Spleen (tissue), 11 donors: Measurements from ENCODE around the gene NPTN. TPM values are rescaled to one million over a fixed set of nuclear protein-coding genes. Genes with fewer than 3 reads are reported as not detected.

Experiments used
- DNase-seq: peaks from one replicate; pipeline ENCODE4 v3.0.0-alpha.2; 2020
- H3K27ac ChIP-seq, 8 donors: fragments of 200-600 bp; sonication (generic) in 7 of 8; 1 replicate in 4 of 8; 2 replicates in 4 of 8; pipeline versions ENCODE4 v1.5.0 to v1.8.0; 2016 to 2021; ENCODE audit warnings: inconsistent platforms in 4 of 8, mild to moderate bottlenecking in 4 of 8, moderate library complexity in 1 of 8
- H3K27me3 ChIP-seq, 7 donors: fragments of 200-600 bp; sonication (generic) in 6 of 7; replicated peaks in 1 of 7; 1 replicate in 4 of 7; 2 replicates in 3 of 7; pipeline versions ENCODE4 v1.5.0 to v1.8.0; 2016 to 2021; ENCODE audit warnings: inconsistent platforms in 3 of 7, mild to moderate bottlenecking in 1 of 7
- H3K36me3 ChIP-seq, 6 donors: fragments of 200-600 bp; sonication (generic) in 5 of 6; 1 replicate in 4 of 6; 2 replicates in 2 of 6; pipeline versions ENCODE4 v1.5.0 to v1.8.0; 2016 to 2021; ENCODE audit warnings: inconsistent platforms in 2 of 6
- H3K4me1 ChIP-seq, 6 donors: fragments of 200-600 bp; sonication (generic) in 5 of 6; 1 replicate in 3 of 6; 2 replicates in 3 of 6; pipeline versions ENCODE4 v1.5.0 to v1.8.0; 2016 to 2021; ENCODE audit warnings: inconsistent platforms in 3 of 6
- H3K4me3 ChIP-seq, 8 donors: fragments of 200-600 bp; sonication (generic) in 7 of 8; 1 replicate in 4 of 8; 2 replicates in 4 of 8; pipeline versions ENCODE4 v1.5.0 to v1.8.0; 2016 to 2021; ENCODE audit warnings: inconsistent platforms in 4 of 8, mild to moderate bottlenecking in 4 of 8, moderate library complexity in 2 of 8
- H3K9me3 ChIP-seq, 8 donors: fragments of 200-600 bp; sonication (generic) in 7 of 8; 1 replicate in 4 of 8; 2 replicates in 4 of 8; pipeline versions ENCODE4 v1.5.0 to v1.8.0; 2016 to 2021; ENCODE audit warnings: inconsistent platforms in 4 of 8
- POLR2A ChIP-seq, 3 donors: fragments of 450-650 bp; IDR thresholded peaks; one replicate each; pipeline ENCODE4 v1.5.1; 2017; ENCODE audit warnings: antibody characterized with exemption in 3 of 3, mild to moderate bottlenecking in 1 of 3
- POLR2AphosphoS5 ChIP-seq, 3 donors: sonication (generic); formaldehyde crosslinking; IDR thresholded peaks; one replicate each; pipeline ENCODE4 v1.5.1; 2017; ENCODE audit warnings: antibody characterized with exemption in 3 of 3
- WGBS, 5 donors: extraction: QIAGEN DNeasy Blood & Tissue Kit in 3 of 5; methylation state at CpG; one replicate each; pipeline versions ENCODE4 v1.1.5 to v1.1.7; 2013 to 2018; 5-methylcytosine and 5-hydroxymethylcytosine counted together
- intact Hi-C: fragments of 100-400 bp; cut with DNase I; formaldehyde crosslinking; loops from one replicate; pipeline ENCODE4 v1.15.0; 2023; ENCODE audit warnings: low total_unique reads
- polyA plus RNA-seq, 3 donors: library from polyadenylated mRNA; stranded (reverse); fragments of 200-250 nt; gene quantifications; one replicate each; pipeline ENCODE4 v1.2.1, GENCODE V29; 2013
- total RNA-seq, 7 donors: library from RNA; depleted of rRNA in 3 of 7; stranded (reverse); fragments of >200 nt in 3 of 7; fragmentation: NEBNext Ultra II Directional in 4 of 7; extraction: Animal tissue kit (Norgen Biotek cat#: 25700) in 4 of 7; gene quantifications; one replicate each; pipeline versions ENCODE4 v1.1.0 to v1.2.1, GENCODE V29; 2016 to 2021
- TF ChIP-seq, protein P1 (sequence below), 11 experiments: fragments of 200-600 bp in 7 of 11; fragments of 450-650 bp in 4 of 11; sonication (generic) in 4 of 11; IDR thresholded peaks in 8 of 11; conservative IDR thresholded peaks in 3 of 11; 1 replicate in 7 of 11; 2 replicates in 4 of 11; pipeline versions ENCODE4 v1.4.0 to v1.8.0; 2016 to 2021; ENCODE audit warnings: antibody characterized with exemption in 11 of 11, inconsistent platforms in 4 of 11, mild to moderate bottlenecking in 1 of 11
- donor health status: healthy with polysubstance abuse.
- donor health status: DM: no; HTN: no; CAD: no; lungs with moderate emphysema.
- donor health status: DM: no; HTN: no; CAD: no.
- donor health status: Bipolar disorder and iron deficiency.
- donor health status: healthy.
- donor health status: DM: no; HTN: no; CAD: no.
- donor health status: DM: yes; HTN: yes; CAD: no.

Gene NPTN
- total and polyA plus RNA-seq, 10 donors, result 18.9 to 130 (median 99.4) TPM

DNA sequence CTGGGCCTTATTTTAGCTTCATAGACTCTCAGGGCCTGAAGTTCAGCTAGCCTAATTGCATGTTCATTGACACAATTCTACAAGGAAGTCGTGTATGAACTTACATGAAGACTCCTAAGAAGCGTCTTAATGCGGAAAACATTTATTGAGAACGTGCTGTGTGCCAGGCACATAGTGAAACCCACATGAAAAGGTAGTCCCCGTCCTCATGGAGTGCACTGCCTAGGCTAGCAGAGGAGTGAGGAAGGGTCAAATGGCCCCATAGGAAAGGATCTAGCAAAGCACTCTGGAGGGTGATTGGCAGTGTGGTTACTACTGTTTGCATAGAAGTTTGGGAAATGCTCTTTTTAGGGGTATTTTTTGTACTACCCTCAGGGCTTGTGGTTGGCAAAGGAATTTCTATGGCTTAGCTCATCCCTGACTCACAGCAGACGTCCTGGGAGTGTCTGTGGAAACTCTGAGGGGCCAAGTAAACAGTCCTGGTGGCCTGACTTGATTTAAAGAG, 854 bp upstream of the NPTN start:
- H3K36me3 ChIP-seq, result no peaks in the 10 kb centered on the region
- H3K27ac ChIP-seq, result peak overlapping the region; percentile 49 to 97 (median 95)
- 63 to 72% (median 66%) methylated on average over 6 of the region's 6 CpGs for WGBS, 5 donors
- peaks cover 18 to 65% (median 49%) of the 10 kb centered on the region in 6 donors for H3K4me1 ChIP-seq
- H3K27me3 ChIP-seq, result peaks cover 0 to 4% (median 0%) of the 10 kb centered on the region in 7 donors
- DNase-seq, result no peak
- intact Hi-C loops, result no loop called here
- TF ChIP-seq POLR2A (IDR thresholded peaks at IDR 0.05) (no peak), POLR2AphosphoS5 (IDR thresholded peaks at IDR 0.05) (no peak)
- TF ChIP-seq, protein P1, sequence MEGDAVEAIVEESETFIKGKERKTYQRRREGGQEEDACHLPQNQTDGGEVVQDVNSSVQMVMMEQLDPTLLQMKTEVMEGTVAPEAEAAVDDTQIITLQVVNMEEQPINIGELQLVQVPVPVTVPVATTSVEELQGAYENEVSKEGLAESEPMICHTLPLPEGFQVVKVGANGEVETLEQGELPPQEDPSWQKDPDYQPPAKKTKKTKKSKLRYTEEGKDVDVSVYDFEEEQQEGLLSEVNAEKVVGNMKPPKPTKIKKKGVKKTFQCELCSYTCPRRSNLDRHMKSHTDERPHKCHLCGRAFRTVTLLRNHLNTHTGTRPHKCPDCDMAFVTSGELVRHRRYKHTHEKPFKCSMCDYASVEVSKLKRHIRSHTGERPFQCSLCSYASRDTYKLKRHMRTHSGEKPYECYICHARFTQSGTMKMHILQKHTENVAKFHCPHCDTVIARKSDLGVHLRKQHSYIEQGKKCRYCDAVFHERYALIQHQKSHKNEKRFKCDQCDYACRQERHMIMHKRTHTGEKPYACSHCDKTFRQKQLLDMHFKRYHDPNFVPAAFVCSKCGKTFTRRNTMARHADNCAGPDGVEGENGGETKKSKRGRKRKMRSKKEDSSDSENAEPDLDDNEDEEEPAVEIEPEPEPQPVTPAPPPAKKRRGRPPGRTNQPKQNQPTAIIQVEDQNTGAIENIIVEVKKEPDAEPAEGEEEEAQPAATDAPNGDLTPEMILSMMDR (IDR thresholded peaks at IDR 0.05 in 8 of 11, conservative IDR thresholded peaks at IDR 0.05 in 3 of 11), result no peak
- H3K9me3 ChIP-seq, result peaks cover 0 to 2% (median 0%) of the 10 kb centered on the region in 8 donors
- H3K4me3 ChIP-seq, result peak overlapping the region in 6 of 8 donors; percentile 70 to 82 (median 76)

DNA sequence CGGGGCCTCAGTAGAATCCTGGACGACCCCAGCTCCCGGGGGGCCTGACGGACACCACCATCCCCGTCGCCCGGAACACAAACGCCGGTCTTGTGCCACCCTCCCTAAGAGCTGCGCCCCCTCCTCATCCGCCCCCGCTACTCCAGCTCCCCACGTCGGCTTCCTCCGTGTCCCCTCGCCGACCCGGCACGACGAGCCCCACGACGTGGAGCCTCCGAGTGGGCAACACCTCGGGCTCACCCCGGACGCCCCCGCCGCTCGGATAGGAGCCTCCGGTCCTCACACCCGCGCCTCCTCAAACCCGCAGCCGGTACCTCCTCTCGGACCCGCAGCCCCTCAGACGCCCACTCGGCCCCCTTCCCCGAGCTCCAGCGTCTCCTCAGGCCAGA, 525 bp downstream of the NPTN start:
- Histone ChIP-seq H3K9me3 (no peaks in the 10 kb centered on the region), H3K4me3 (peak overlapping the region; percentile 70 to 85 (median 79)), H3K27me3 (no peaks in the 10 kb centered on the region), H3K4me1 (peaks cover 24 to 78% (median 57%) of the 10 kb centered on the region in 6 donors), H3K36me3 (no peaks in the 10 kb centered on the region), H3K27ac (peak overlapping the region; percentile 86 to 97 (median 95))
- TF ChIP-seq POLR2A (IDR thresholded peaks at IDR 0.05) (no peak), POLR2AphosphoS5 (IDR thresholded peaks at IDR 0.05) (no peak)
- TF ChIP-seq, protein P1 (IDR thresholded peaks at IDR 0.05 in 8 of 11, conservative IDR thresholded peaks at IDR 0.05 in 3 of 11), result no peak
- intact Hi-C loops, result no loop called here
- 0 to 1% (median 1%) methylated on average over 33 to 40 of the region's 40 CpGs for WGBS, 5 donors
- peak; percentile 92 for DNase-seq

GRCh38 chr15:73631915-73632669, 1.1 kb downstream of the NPTN start:
- WGBS, 5 donors, result 2 to 7% (median 3%) methylated on average over 6 of the region's 6 CpGs
- TF ChIP-seq, protein P1 (IDR thresholded peaks at IDR 0.05 in 8 of 11, conservative IDR thresholded peaks at IDR 0.05 in 3 of 11), result no peak
- TF ChIP-seq POLR2A (IDR thresholded peaks at IDR 0.05), result peak in 1 of 3 donors; percentile 20
- peak in 1 of 3 donors; percentile 67 for TF ChIP-seq POLR2AphosphoS5 (IDR thresholded peaks at IDR 0.05)
- Histone ChIP-seq H3K27me3 (no peaks in the 10 kb centered on the region), H3K4me1 (peaks cover 24 to 84% (median 62%) of the 10 kb centered on the region in 6 donors), H3K9me3 (no peaks in the 10 kb centered on the region), H3K4me3 (peak overlapping the region; percentile 70 to 85 (median 79)), H3K27ac (peak overlapping the region; percentile 86 to 97 (median 95)), H3K36me3 (no peaks in the 10 kb centered on the region)
- no peak for DNase-seq
- intact Hi-C loops, result no loop called here

GRCh38 chr15:73630921-73631362, 2.2 kb downstream of the NPTN start:
- DNase-seq, result no peak
- Histone ChIP-seq H3K9me3 (no peaks in the 10 kb centered on the region), H3K4me1 (peaks cover 30 to 86% (median 66%) of the 10 kb centered on the region in 6 donors), H3K27ac (peak overlapping the region in 7 of 8 donors; percentile 92 to 97 (median 95)), H3K27me3 (no peaks in the 10 kb centered on the region), H3K4me3 (peak overlapping the region in 4 of 8 donors; percentile 0 to 80 (median 75)), H3K36me3 (no peaks in the 10 kb centered on the region)
- 25 to 55% (median 43%) methylated on average over 4 of the region's 4 CpGs for WGBS, 5 donors
- TF ChIP-seq, protein P1 (IDR thresholded peaks at IDR 0.05 in 8 of 11, conservative IDR thresholded peaks at IDR 0.05 in 3 of 11), result no peak
- TF ChIP-seq POLR2AphosphoS5 (IDR thresholded peaks at IDR 0.05), result no peak
- no peak for TF ChIP-seq POLR2A (IDR thresholded peaks at IDR 0.05)
- intact Hi-C loops, result no loop called here
